Natural killer cell (primary cell): Measurements from ENCODE around the gene INSRR. TPM values are rescaled to one million over a fixed set of nuclear protein-coding genes. Genes with fewer than 3 reads are reported as not detected.
A peak's percentile ranks its signal among the peaks of the same experiment; 100 is the strongest.

Experiments
- ATAC-seq, 3 donors: fragments of 150-1000 bp in 2 of 3; fragments of 200-7000 bp in 1 of 3; cut with Tn5 transposase; 1 replicate in 1 of 3; 2 replicates in 2 of 3; pipeline ENCODE4 v1.10.0; 2021; ENCODE audit warnings: mild to moderate bottlenecking in 2 of 3, moderate library complexity in 2 of 3
- DNase-seq, 2 donors: peaks; one replicate each; pipeline versions ENCODE4 v3.0.0 to v3.0.0-alpha.2; 2013 to 2021; ENCODE audit warnings: mixed read lengths in 1 of 2
- H3K27ac ChIP-seq: one replicate; pipeline ENCODE4 v1.5.1; 2013; ENCODE audit warnings: mild to moderate bottlenecking, low read length
- H3K27me3 ChIP-seq: one replicate; pipeline ENCODE4 v1.6.1; 2013; ENCODE audit warnings: low read length; ENCODE audit not compliant: control insufficient read depth, insufficient read depth
- H3K36me3 ChIP-seq: one replicate; pipeline ENCODE4 v1.6.1; 2013; ENCODE audit warnings: low read length; ENCODE audit not compliant: control insufficient read depth, insufficient read depth
- H3K4me1 ChIP-seq: one replicate; pipeline ENCODE4 v1.6.1; 2013; ENCODE audit warnings: low read length; ENCODE audit not compliant: control insufficient read depth, insufficient read depth
- H3K4me3 ChIP-seq: one replicate; pipeline ENCODE4 v1.5.1; 2013; ENCODE audit warnings: low read length
- H3K9me3 ChIP-seq: one replicate; pipeline ENCODE4 v1.6.1; 2013; ENCODE audit warnings: low read length; ENCODE audit not compliant: control insufficient read depth, insufficient read depth
- H3K27ac Mint-ChIP-seq, 2 donors: one replicate each; pipeline ENCODE4 v1.8.0; 2022; ENCODE audit warnings: mild to moderate bottlenecking in 2 of 2, mixed read lengths in 2 of 2, moderate library complexity in 1 of 2
- H3K27me3 Mint-ChIP-seq, 2 donors: one replicate each; pipeline ENCODE4 v1.8.0; 2022; ENCODE audit warnings: low read depth in 2 of 2, mixed read lengths in 2 of 2
- H3K36me3 Mint-ChIP-seq: one replicate; pipeline ENCODE4 v1.8.0; 2022; ENCODE audit warnings: mixed read lengths
- H3K4me1 Mint-ChIP-seq, 2 donors: one replicate each; pipeline ENCODE4 v1.8.0; 2022; ENCODE audit warnings: mixed read lengths in 2 of 2
- H3K4me3 Mint-ChIP-seq: one replicate; pipeline ENCODE4 v1.8.0; 2022; ENCODE audit warnings: mild to moderate bottlenecking, moderate library complexity, mixed read lengths
- H3K9me3 Mint-ChIP-seq, 2 donors: one replicate each; pipeline ENCODE4 v1.8.0; 2022; ENCODE audit warnings: mixed read lengths in 2 of 2
- CTCF ChIP-seq: fragments of 200-600 bp; IDR thresholded peaks from one replicate; pipeline ENCODE4 v1.8.0; 2022; ENCODE audit warnings: antibody characterized with exemption
- WGBS: methylation state at CpG from one replicate; pipeline ENCODE4 v1.1.7; 2013; ENCODE audit warnings: missing lambda C conversion rate; ENCODE audit not compliant: insufficient coverage; 5-methylcytosine and 5-hydroxymethylcytosine counted together
- intact Hi-C: fragments of 100-400 bp; cut with micrococcal nuclease; formaldehyde crosslinking; loops from one replicate; pipeline ENCODE4 v1.14.2; 2022
- total RNA-seq, 4 donors: library from RNA; stranded (reverse); fragments of 120-200 nt in 1 of 4; gene quantifications; one replicate each; pipeline versions ENCODE4 v1.2.3 to v1.2.4, GENCODE V29; 2013 to 2022

The INSRR gene
- total RNA-seq, 3 donors from 2014 or later (not counting 1 experiment from before 2014, with no cell fraction given) = 0.10 to 0.18 (median 0.14) TPM

DNA sequence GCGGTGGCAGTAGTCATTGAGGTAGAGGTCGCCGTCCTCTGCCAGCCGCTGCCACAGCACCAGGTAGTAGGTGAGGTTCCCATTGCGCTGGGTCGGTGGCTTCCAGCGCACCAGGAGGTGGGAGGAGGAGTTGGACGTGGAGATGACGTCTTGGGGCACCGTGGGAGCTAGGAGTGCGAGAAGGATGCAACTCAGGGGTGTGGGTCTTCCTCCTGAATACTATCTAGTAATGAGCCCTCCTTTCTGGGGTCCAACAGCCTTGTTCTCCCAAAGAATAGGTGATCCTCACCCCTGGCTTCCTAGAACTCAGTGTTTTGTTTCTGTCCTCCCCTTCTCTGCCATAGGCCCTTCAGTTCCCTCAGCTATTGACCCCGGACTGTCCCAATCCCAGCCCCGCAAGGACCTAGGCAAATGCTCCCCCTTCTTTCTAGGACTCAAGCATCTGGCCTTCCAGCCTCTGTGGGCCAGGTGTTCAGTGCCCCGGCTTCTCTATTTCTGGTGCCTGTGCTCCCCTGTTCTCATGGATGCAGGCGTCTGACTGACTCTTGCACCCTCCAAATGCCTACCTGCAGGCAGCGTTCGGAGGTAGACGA lies 12.9 kb downstream of the INSRR start:
- Histone ChIP-seq H3K4me1 (peaks cover 28% of the 10 kb centered on the region), H3K9me3 (no peaks in the 10 kb centered on the region), H3K27ac (no peak overlapping the region), H3K4me3 (no peak overlapping the region), H3K36me3 (no peaks in the 10 kb centered on the region), H3K27me3 (peaks cover 27% of the 10 kb centered on the region)
- H3K27ac Mint-ChIP-seq = no peak overlapping the region
- 51% methylated on average over 18 of the region's 18 CpGs for WGBS
- H3K36me3 Mint-ChIP-seq = no peaks in the 10 kb centered on the region
- peaks cover 15 to 38% of the 10 kb centered on the region in 2 donors for H3K4me1 Mint-ChIP-seq
- H3K4me3 Mint-ChIP-seq = peak overlapping the region; percentile 61
- intact Hi-C loops = no loop called here
- H3K9me3 Mint-ChIP-seq = no peaks in the 10 kb centered on the region
- no peak for TF ChIP-seq CTCF
- no peak for DNase-seq
- peaks cover 25 to 48% of the 10 kb centered on the region in 2 donors for H3K27me3 Mint-ChIP-seq
- no peak for ATAC-seq

- ATAC-seq (peak; percentile 67 to 85 (median 77)), DNase-seq (peak; percentile 40 to 68)
- H3K4me1 ChIP-seq = peaks cover 28% of the 10 kb centered on the region
- Mint-ChIP-seq H3K36me3 (no peaks in the 10 kb centered on the region), H3K27ac (peak overlapping the region in 1 of 2 donors; percentile 52), H3K4me1 (peaks cover 15 to 38% of the 10 kb centered on the region in 2 donors), H3K27me3 (peaks cover 25 to 52% of the 10 kb centered on the region in 2 donors), H3K9me3 (no peaks in the 10 kb centered on the region), H3K4me3 (peak overlapping the region; percentile 77)
- intact Hi-C loops = no loop called here
- H3K27me3 ChIP-seq = peaks cover 27% of the 10 kb centered on the region
- no peaks in the 10 kb centered on the region for H3K36me3 ChIP-seq
- no peak overlapping the region for H3K27ac ChIP-seq
- WGBS = 12% methylated on average over 66 of the region's 69 CpGs
- no peak for TF ChIP-seq CTCF
- H3K9me3 ChIP-seq = no peaks in the 10 kb centered on the region
- H3K4me3 ChIP-seq = no peak overlapping the region
Observed at GRCh38 chr1:156845055-156845952, 13.6 kb downstream of the INSRR start.

DNA sequence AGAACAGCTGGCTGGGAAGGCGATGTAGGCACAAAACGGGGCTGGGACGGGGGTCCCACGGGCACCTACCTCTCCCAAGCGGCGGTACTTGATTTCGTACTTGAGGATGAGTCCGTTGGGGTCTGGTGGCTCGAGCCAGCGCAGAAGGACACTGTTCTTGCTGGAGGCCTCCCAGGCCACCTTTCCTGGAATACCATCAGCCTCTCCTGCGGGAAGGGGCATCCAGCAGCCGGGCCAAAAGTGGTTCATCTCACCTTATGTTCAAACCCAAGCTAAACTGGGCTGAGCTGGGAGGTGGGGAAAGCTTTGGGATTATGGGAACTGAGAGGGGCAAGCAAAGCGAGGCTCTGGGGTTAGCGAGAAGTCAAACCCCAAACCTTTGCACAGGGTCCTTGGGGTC lies 14.3 kb downstream of the INSRR start:
- Histone ChIP-seq H3K27me3 (peaks cover 27% of the 10 kb centered on the region), H3K9me3 (no peaks in the 10 kb centered on the region), H3K27ac (no peak overlapping the region), H3K36me3 (no peaks in the 10 kb centered on the region), H3K4me1 (peaks cover 28% of the 10 kb centered on the region), H3K4me3 (no peak overlapping the region)
- peak overlapping the region; percentile 77 for H3K4me3 Mint-ChIP-seq
- peaks cover 15 to 40% of the 10 kb centered on the region in 2 donors for H3K4me1 Mint-ChIP-seq
- ATAC-seq = no peak
- no peak for TF ChIP-seq CTCF
- H3K36me3 Mint-ChIP-seq = no peaks in the 10 kb centered on the region
- DNase-seq = no peak
- peak overlapping the region in 1 of 2 donors; percentile 52 for H3K27ac Mint-ChIP-seq
- H3K27me3 Mint-ChIP-seq = peaks cover 25 to 52% of the 10 kb centered on the region in 2 donors
- WGBS = 29% methylated on average over 14 of the region's 14 CpGs
- intact Hi-C loops = no loop called here
- H3K9me3 Mint-ChIP-seq = no peaks in the 10 kb centered on the region
